ENCODE results near the gene PTTG2. TPM values are rescaled to one million over a fixed set of nuclear protein-coding genes. Genes with fewer than 3 reads are reported as not detected.
A peak's percentile ranks its signal among the peaks of the same experiment; 100 is the strongest.

Gene PTTG2
- total RNA-seq, 4 donors from 2014 or later: 2.0 TPM; not detected in 3

GRCh38 chr4:37967736-37968135 lies 7.5 kb downstream of the PTTG2 start:
- intact Hi-C loops (cut with DNase I): loop anchor here (10.0 kb wide), 1 partner anchor 73 kb away; the partner anchor contains the start of gene TBC1D1
- Histone ChIP-seq H3K27ac (peak overlapping the region in 2 of 3 donors; percentile 45 to 54), H3K27me3 (no peaks in the 10 kb centered on the region), H3K4me1 (peaks cover 14 to 36% of the 10 kb centered on the region in 2 donors), H3K36me3 (no peaks in the 10 kb centered on the region), H3K9me3 (no peaks in the 10 kb centered on the region), H3K4me3 (replicated peaks in 1 of 3) (no peak overlapping the region)
- no peak for DNase-seq
- no peak for TF ChIP-seq CTCF (IDR thresholded peaks at IDR 0.05)
- TF ChIP-seq POLR2A (IDR thresholded peaks at IDR 0.05): no peak
- 59 to 68% methylated on average over 5 of the region's 5 CpGs for WGBS, 2 donors

GRCh38 chr4:37968747-37969146 lies 8.5 kb downstream of the PTTG2 start:
- no peak overlapping the region for H3K4me3 ChIP-seq (replicated peaks in 1 of 3)
- H3K4me1 ChIP-seq: peaks cover 14 to 36% of the 10 kb centered on the region in 2 donors
- H3K27ac ChIP-seq: no peak overlapping the region
- TF ChIP-seq POLR2A (IDR thresholded peaks at IDR 0.05) (no peak), CTCF (IDR thresholded peaks at IDR 0.05) (no peak)
- WGBS, 2 donors: 59 to 66% methylated on average over 3 of the region's 3 CpGs
- no peaks in the 10 kb centered on the region for H3K9me3 ChIP-seq
- DNase-seq: no peak
- intact Hi-C loops (cut with DNase I): loop anchor here (10.0 kb wide), 1 partner anchor 74 kb away; the partner anchor contains the start of gene TBC1D1
- H3K36me3 ChIP-seq: no peaks in the 10 kb centered on the region
- no peaks in the 10 kb centered on the region for H3K27me3 ChIP-seq

GRCh38 chr4:37970702-37971101 lies 10.5 kb downstream of the PTTG2 start:
- DNase-seq: peak; percentile 59 to 70
- Histone ChIP-seq H3K4me3 (replicated peaks in 1 of 3) (no peak overlapping the region), H3K36me3 (no peaks in the 10 kb centered on the region), H3K9me3 (no peaks in the 10 kb centered on the region), H3K27ac (peak overlapping the region in 2 of 3 donors; percentile 45 to 54), H3K27me3 (no peaks in the 10 kb centered on the region), H3K4me1 (peaks cover 5 to 28% of the 10 kb centered on the region in 2 donors)
- WGBS, 2 donors: 76 to 84% methylated on average over 1 of the region's 1 CpG
- intact Hi-C loops (cut with DNase I): no loop called here
- TF ChIP-seq CTCF (IDR thresholded peaks at IDR 0.05) (peak in 3 of 6 experiments; percentile 30 to 45 (median 31)), POLR2A (IDR thresholded peaks at IDR 0.05) (no peak)

- intact Hi-C loops (cut with DNase I): no loop called here
- peaks cover 5 to 26% of the 10 kb centered on the region in 2 donors for H3K4me1 ChIP-seq
- no peak overlapping the region for H3K27ac ChIP-seq
Measured at GRCh38 chr4:37971202-37971601, 11.0 kb downstream of the PTTG2 start.

More at GRCh38 chr4:37971202-37971601, 11.0 kb downstream of the PTTG2 start:
- TF ChIP-seq CTCF (IDR thresholded peaks at IDR 0.05) (no peak), POLR2A (IDR thresholded peaks at IDR 0.05) (no peak)
- no peak for DNase-seq
- Histone ChIP-seq H3K27me3 (no peaks in the 10 kb centered on the region), H3K4me3 (replicated peaks in 1 of 3) (no peak overlapping the region), H3K9me3 (no peaks in the 10 kb centered on the region), H3K36me3 (no peaks in the 10 kb centered on the region)
- 91 to 93% methylated on average over 4 of the region's 4 CpGs for WGBS, 2 donors

Measured in thyroid gland (tissue), 4 donors.